ENCODE data around the gene PLXNA2.

PLXNA2 gene

GRCh38 chr1:207999274-207999915 is 244.8 kb downstream of the PLXNA2 start:
- FAIRE-seq = peak; percentile 48
- DNase-seq (ENCODE audit: low spot score) = no peak

GRCh38 chr1:207998691-207999090 is 245.5 kb downstream of the PLXNA2 start:
- DNase-seq (ENCODE audit: low spot score) (no peak), FAIRE-seq (no peak)

- no peak for FAIRE-seq
- DNase-seq (ENCODE audit: low spot score) = peak; percentile 74
Measured at GRCh38 chr1:207997486-207998268, 246.5 kb downstream of the PLXNA2 start.

- FAIRE-seq (no peak), DNase-seq (ENCODE audit: low spot score) (no peak)
Measured at GRCh38 chr1:207996636-207997035, 247.5 kb downstream of the PLXNA2 start.

- FAIRE-seq = no peak
Measured at GRCh38 chr1:207995576-207995975, 248.6 kb downstream of the PLXNA2 start.

GRCh38 chr1:207993477-207994445 is 250.4 kb downstream of the PLXNA2 start:
- DNase-seq (ENCODE audit: low spot score) (no peak), FAIRE-seq (no peak)

More at GRCh38 chr1:207995576-207995975, 248.6 kb downstream of the PLXNA2 start:
- no peak for DNase-seq (ENCODE audit: low spot score)

- FAIRE-seq (no peak), DNase-seq (ENCODE audit: low spot score) (no peak)
Measured at GRCh38 chr1:207992677-207993236, 251.4 kb downstream of the PLXNA2 start.

- DNase-seq (ENCODE audit: low spot score) = no peak
- no peak for FAIRE-seq
Measured at GRCh38 chr1:207991583-207992026, 252.6 kb downstream of the PLXNA2 start.

- FAIRE-seq (no peak), DNase-seq (ENCODE audit: low spot score) (no peak)
Measured at GRCh38 chr1:207990876-207991582, 253.2 kb downstream of the PLXNA2 start.

- FAIRE-seq = no peak
- no peak for DNase-seq (ENCODE audit: low spot score)
Measured at GRCh38 chr1:207990455-207990854, 253.7 kb downstream of the PLXNA2 start.

- FAIRE-seq (no peak), DNase-seq (ENCODE audit: low spot score) (no peak)
Measured at GRCh38 chr1:207988326-207989165, 255.6 kb downstream of the PLXNA2 start.

- DNase-seq (ENCODE audit: low spot score) (peak; percentile 27), FAIRE-seq (no peak)
Measured at GRCh38 chr1:207987164-207987563, 257.0 kb downstream of the PLXNA2 start.

- DNase-seq (ENCODE audit: low spot score) (no peak), FAIRE-seq (no peak)
Measured at GRCh38 chr1:207985996-207986395, 258.2 kb downstream of the PLXNA2 start.

- no peak for FAIRE-seq
- no peak for DNase-seq (ENCODE audit: low spot score)
Measured at GRCh38 chr1:207984831-207985572, 259.2 kb downstream of the PLXNA2 start.

GRCh38 chr1:207983044-207983635 is 261.0 kb downstream of the PLXNA2 start:
- FAIRE-seq (no peak), DNase-seq (ENCODE audit: low spot score) (no peak)

GRCh38 chr1:207981976-207982375 is 262.2 kb downstream of the PLXNA2 start:
- FAIRE-seq (no peak), DNase-seq (ENCODE audit: low spot score) (no peak)

GRCh38 chr1:207978441-207978840 is 265.7 kb downstream of the PLXNA2 start:
- no peak for DNase-seq (ENCODE audit: low spot score)
- no peak for FAIRE-seq

GRCh38 chr1:207977876-207978275 is 266.3 kb downstream of the PLXNA2 start:
- FAIRE-seq = no peak
- no peak for DNase-seq (ENCODE audit: low spot score)

All from urothelium cell line (cell line).